ENCODE data around the gene CELA2B. TPM values are rescaled to one million over a fixed set of nuclear protein-coding genes. Genes with fewer than 3 reads are reported as not detected.

CELA2B gene
- total RNA-seq, 1 donor from 2014 or later: not detected

- Histone ChIP-seq H3K27ac (replicated peaks) (no peak overlapping the region), H3K4me1 (no peaks in the 10 kb centered on the region), H3K9me3 (replicated peaks) (peaks cover 4% of the 10 kb centered on the region), H3K27me3 (ENCODE audit: low read depth) (peaks cover under 1% of the 10 kb centered on the region), H3K36me3 (no peaks in the 10 kb centered on the region), H3K4me3 (no peak overlapping the region)
- intact Hi-C loops (cut with micrococcal nuclease): no loop called here
- no peak for TF ChIP-seq CTCF (IDR thresholded peaks at IDR 0.05; ENCODE audit: borderline replicate concordance)
- DNase-seq: no peak
Observed at GRCh38 chr1:15452866-15453571, 22.9 kb upstream of the CELA2B start.

- intact Hi-C loops (cut with micrococcal nuclease): no loop called here
- no peaks in the 10 kb centered on the region for H3K36me3 ChIP-seq
- no peaks in the 10 kb centered on the region for H3K27me3 ChIP-seq (ENCODE audit: low read depth)
- no peaks in the 10 kb centered on the region for H3K4me1 ChIP-seq
- peaks cover 4% of the 10 kb centered on the region for H3K9me3 ChIP-seq (replicated peaks)
- DNase-seq: no peak
- no peak overlapping the region for H3K27ac ChIP-seq (replicated peaks)
- TF ChIP-seq CTCF (IDR thresholded peaks at IDR 0.05; ENCODE audit: borderline replicate concordance): no peak
- H3K4me3 ChIP-seq: no peak overlapping the region
Observed at GRCh38 chr1:15453734-15454133, 22.2 kb upstream of the CELA2B start.

GRCh38 chr1:15454256-15454655 is 21.6 kb upstream of the CELA2B start:
- Histone ChIP-seq H3K4me3 (no peak overlapping the region), H3K4me1 (no peaks in the 10 kb centered on the region), H3K27ac (replicated peaks) (no peak overlapping the region), H3K27me3 (ENCODE audit: low read depth) (no peaks in the 10 kb centered on the region), H3K9me3 (replicated peaks) (peaks cover 4% of the 10 kb centered on the region), H3K36me3 (no peaks in the 10 kb centered on the region)
- intact Hi-C loops (cut with micrococcal nuclease): no loop called here
- no peak for DNase-seq
- no peak for TF ChIP-seq CTCF (IDR thresholded peaks at IDR 0.05; ENCODE audit: borderline replicate concordance)

GRCh38 chr1:15455522-15455921 is 20.4 kb upstream of the CELA2B start:
- no peak for DNase-seq

GRCh38 chr1:15456313-15456954 is 19.5 kb upstream of the CELA2B start, which contains the start of gene CELA2A:
CELA2A (plus strand) TSS chr1:15456732; CDS start chr1:15456754, 22 bp downstream.
- DNase-seq: no peak
- Histone ChIP-seq H3K27ac (replicated peaks) (no peak within 1 kb of the TSS), H3K36me3 (no peaks in the 10 kb centered on the region), H3K27me3 (ENCODE audit: low read depth) (no peaks in the 10 kb centered on the region), H3K4me3 (no peak within 1 kb of the TSS), H3K4me1 (no peaks in the 10 kb centered on the region), H3K9me3 (replicated peaks) (no peaks in the 10 kb centered on the region)
- no peak for TF ChIP-seq CTCF (IDR thresholded peaks at IDR 0.05; ENCODE audit: borderline replicate concordance)
- intact Hi-C loops (cut with micrococcal nuclease): no loop called here

More at GRCh38 chr1:15455522-15455921, 20.4 kb upstream of the CELA2B start:
- no peaks in the 10 kb centered on the region for H3K36me3 ChIP-seq
- no peaks in the 10 kb centered on the region for H3K27me3 ChIP-seq (ENCODE audit: low read depth)
- no peaks in the 10 kb centered on the region for H3K4me1 ChIP-seq
- no peak overlapping the region for H3K4me3 ChIP-seq
- TF ChIP-seq CTCF (IDR thresholded peaks at IDR 0.05; ENCODE audit: borderline replicate concordance): no peak
- H3K9me3 ChIP-seq (replicated peaks): peaks cover 4% of the 10 kb centered on the region
- H3K27ac ChIP-seq (replicated peaks): no peak overlapping the region
- intact Hi-C loops (cut with micrococcal nuclease): no loop called here
